Measurements from ENCODE around the gene NECTIN2.

DNA sequence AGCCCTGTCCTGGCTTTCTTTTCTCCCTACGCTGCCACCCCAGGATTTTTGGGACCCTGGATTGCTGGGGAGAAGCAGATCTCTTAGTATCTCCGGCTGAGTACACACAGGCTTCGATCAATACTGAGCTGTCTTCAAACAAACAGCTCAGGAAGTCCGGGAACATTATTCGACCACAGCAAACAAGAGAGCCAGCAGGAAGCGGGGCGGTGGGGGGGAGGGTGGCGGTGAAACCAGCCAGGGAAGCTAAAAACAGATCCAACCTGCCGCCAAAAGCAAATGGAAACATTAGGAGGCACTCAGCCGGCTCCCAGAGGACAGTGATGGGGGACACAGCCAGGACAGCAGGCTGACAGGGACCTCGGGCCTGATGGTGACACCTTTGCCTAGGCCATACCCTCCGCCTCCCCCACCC is 49.4 kb upstream of the NECTIN2 start:
- TF ChIP-seq CTCF (IDR thresholded peaks at IDR 0.05 in 8 of 11, conservative IDR thresholded peaks at IDR 0.05 in 3 of 11) (no peak), POLR2A (IDR thresholded peaks at IDR 0.05) (no peak), POLR2AphosphoS5 (IDR thresholded peaks at IDR 0.05) (no peak)

All from spleen (tissue), 7 donors.